ENCODE results near the gene PM20D2. TPM values are rescaled to one million over a fixed set of nuclear protein-coding genes. Genes with fewer than 3 reads are reported as not detected.

PM20D2 gene
- total RNA-seq, 1 experiment from 2014 or later, result 26.8 TPM

- no peaks in the 10 kb centered on the region for H3K4me1 Mint-ChIP-seq (ENCODE audit: low read depth, unreplicated experiment)
- Histone ChIP-seq H3K9me3 (no peaks in the 10 kb centered on the region), H3K4me1 (no peaks in the 10 kb centered on the region), H3K36me3 (ENCODE audit: control insufficient read depth, insufficient read depth, low read length) (no peaks in the 10 kb centered on the region), H3K4me3 (ENCODE audit: low read depth, low read length) (no peak overlapping the region), H3K27me3 (replicated peaks; ENCODE audit: control insufficient read depth, insufficient read depth, low read length) (no peaks in the 10 kb centered on the region)
- ChIA-PET POLR2A (no interaction called here), CTCF (no interaction called here)
- peaks cover 12% of the 10 kb centered on the region for H3K27me3 Mint-ChIP-seq (ENCODE audit: insufficient read depth, unreplicated experiment)
- TF ChIP-seq, protein P1, sequence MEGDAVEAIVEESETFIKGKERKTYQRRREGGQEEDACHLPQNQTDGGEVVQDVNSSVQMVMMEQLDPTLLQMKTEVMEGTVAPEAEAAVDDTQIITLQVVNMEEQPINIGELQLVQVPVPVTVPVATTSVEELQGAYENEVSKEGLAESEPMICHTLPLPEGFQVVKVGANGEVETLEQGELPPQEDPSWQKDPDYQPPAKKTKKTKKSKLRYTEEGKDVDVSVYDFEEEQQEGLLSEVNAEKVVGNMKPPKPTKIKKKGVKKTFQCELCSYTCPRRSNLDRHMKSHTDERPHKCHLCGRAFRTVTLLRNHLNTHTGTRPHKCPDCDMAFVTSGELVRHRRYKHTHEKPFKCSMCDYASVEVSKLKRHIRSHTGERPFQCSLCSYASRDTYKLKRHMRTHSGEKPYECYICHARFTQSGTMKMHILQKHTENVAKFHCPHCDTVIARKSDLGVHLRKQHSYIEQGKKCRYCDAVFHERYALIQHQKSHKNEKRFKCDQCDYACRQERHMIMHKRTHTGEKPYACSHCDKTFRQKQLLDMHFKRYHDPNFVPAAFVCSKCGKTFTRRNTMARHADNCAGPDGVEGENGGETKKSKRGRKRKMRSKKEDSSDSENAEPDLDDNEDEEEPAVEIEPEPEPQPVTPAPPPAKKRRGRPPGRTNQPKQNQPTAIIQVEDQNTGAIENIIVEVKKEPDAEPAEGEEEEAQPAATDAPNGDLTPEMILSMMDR (IDR thresholded peaks at IDR 0.05; ENCODE audit: insufficient read depth in 1 of 2, low read depth in 1 of 2, low read length in 1 of 2, severe bottlenecking in 1 of 2, unreplicated experiment in 1 of 2), result no peak
- H3K27ac Mint-ChIP-seq (ENCODE audit: unreplicated experiment), result no peak overlapping the region
- BruUV-seq (replicated peaks), result no TSS peak
- H3K9me3 Mint-ChIP-seq (ENCODE audit: unreplicated experiment), result no peaks in the 10 kb centered on the region
- no peak overlapping the region for H3K4me3 Mint-ChIP-seq (ENCODE audit: unreplicated experiment)
- H3K36me3 Mint-ChIP-seq (ENCODE audit: insufficient read depth, unreplicated experiment), result no peaks in the 10 kb centered on the region
- no peak for DNase-seq
- intact Hi-C loops (cut with micrococcal nuclease; ENCODE audit: unreplicated experiment), result no loop called here
These were observed 37.4 kb downstream of the PM20D2 start for GRCh38 chr6:89183294-89183693.

- Mint-ChIP-seq H3K9me3 (ENCODE audit: unreplicated experiment) (no peaks in the 10 kb centered on the region), H3K27me3 (ENCODE audit: insufficient read depth, unreplicated experiment) (peaks cover 7% of the 10 kb centered on the region), H3K4me1 (ENCODE audit: low read depth, unreplicated experiment) (no peaks in the 10 kb centered on the region), H3K36me3 (ENCODE audit: insufficient read depth, unreplicated experiment) (no peaks in the 10 kb centered on the region), H3K27ac (ENCODE audit: unreplicated experiment) (no peak overlapping the region), H3K4me3 (ENCODE audit: unreplicated experiment) (no peak overlapping the region)
- POLR2A ChIA-PET, result no interaction called here
- Histone ChIP-seq H3K36me3 (ENCODE audit: control insufficient read depth, insufficient read depth, low read length) (no peaks in the 10 kb centered on the region), H3K27me3 (replicated peaks; ENCODE audit: control insufficient read depth, insufficient read depth, low read length) (no peaks in the 10 kb centered on the region), H3K4me3 (ENCODE audit: low read depth, low read length) (no peak overlapping the region), H3K4me1 (no peaks in the 10 kb centered on the region), H3K9me3 (no peaks in the 10 kb centered on the region)
- TF ChIP-seq, protein P1 (IDR thresholded peaks at IDR 0.05; ENCODE audit: insufficient read depth in 1 of 2, low read depth in 1 of 2, low read length in 1 of 2, severe bottlenecking in 1 of 2, unreplicated experiment in 1 of 2), result no peak
- CTCF ChIA-PET, result no interaction called here
- BruUV-seq (replicated peaks), result no TSS peak
- peak in 1 of 2 experiments; percentile 4 for DNase-seq
- intact Hi-C loops (cut with micrococcal nuclease; ENCODE audit: unreplicated experiment), result no loop called here
These were observed 38.5 kb downstream of the PM20D2 start for GRCh38 chr6:89184344-89184743.

- Mint-ChIP-seq H3K9me3 (ENCODE audit: unreplicated experiment) (no peaks in the 10 kb centered on the region), H3K27me3 (ENCODE audit: insufficient read depth, unreplicated experiment) (no peaks in the 10 kb centered on the region), H3K27ac (ENCODE audit: unreplicated experiment) (no peak overlapping the region), H3K4me1 (ENCODE audit: low read depth, unreplicated experiment) (no peaks in the 10 kb centered on the region), H3K4me3 (ENCODE audit: unreplicated experiment) (no peak overlapping the region), H3K36me3 (ENCODE audit: insufficient read depth, unreplicated experiment) (no peaks in the 10 kb centered on the region)
- Histone ChIP-seq H3K36me3 (ENCODE audit: control insufficient read depth, insufficient read depth, low read length) (no peaks in the 10 kb centered on the region), H3K27me3 (replicated peaks; ENCODE audit: control insufficient read depth, insufficient read depth, low read length) (no peaks in the 10 kb centered on the region), H3K9me3 (no peaks in the 10 kb centered on the region), H3K4me3 (ENCODE audit: low read depth, low read length) (no peak overlapping the region), H3K4me1 (no peaks in the 10 kb centered on the region)
- TF ChIP-seq, protein P1 (IDR thresholded peaks at IDR 0.05; ENCODE audit: insufficient read depth in 1 of 2, low read depth in 1 of 2, low read length in 1 of 2, severe bottlenecking in 1 of 2, unreplicated experiment in 1 of 2), result no peak
- ChIA-PET CTCF (no interaction called here), POLR2A (no interaction called here)
- no TSS peak for BruUV-seq (replicated peaks)
- intact Hi-C loops (cut with micrococcal nuclease; ENCODE audit: unreplicated experiment), result no loop called here
- peak in 1 of 2 experiments; percentile 2 for DNase-seq
These were observed 40.9 kb downstream of the PM20D2 start for GRCh38 chr6:89186762-89187161.
